GM13977 (cell line): ENCODE measurements around the gene DLGAP4.
A peak's percentile ranks its signal among the peaks of the same experiment; 100 is the strongest.
"Not testable (repeated sequence)": the region's sequence is repeated elsewhere in the genome, so short reads cannot be mapped to it uniquely, and the experiment has no call there.

Source experiments
- DNase-seq: peaks from one replicate; pipeline ENCODE4 v3.0.0; 2012; ENCODE audit warnings: low spot score
- in situ Hi-C: fragments of 300-500 bp; cut with MboI; formaldehyde crosslinking; loops from one replicate; pipeline ENCODE4 v1.12.0; 2022; ENCODE audit warnings: low sequenced_read_pairs, low pct_unique_long_range_greater_than_20kb, mixed read lengths, inconsistent platforms; ENCODE audit not compliant: unreplicated experiment
- TF ChIP-seq, protein P1 (sequence below): IDR thresholded peaks from 2 replicates; pipeline ENCODE4 v1.5.1; 2012; ENCODE audit warnings: mild to moderate bottlenecking, control low read depth; ENCODE audit not compliant: insufficient read depth; ENCODE audit errors: extremely low read depth, missing control alignments

The DLGAP4 gene

DNA sequence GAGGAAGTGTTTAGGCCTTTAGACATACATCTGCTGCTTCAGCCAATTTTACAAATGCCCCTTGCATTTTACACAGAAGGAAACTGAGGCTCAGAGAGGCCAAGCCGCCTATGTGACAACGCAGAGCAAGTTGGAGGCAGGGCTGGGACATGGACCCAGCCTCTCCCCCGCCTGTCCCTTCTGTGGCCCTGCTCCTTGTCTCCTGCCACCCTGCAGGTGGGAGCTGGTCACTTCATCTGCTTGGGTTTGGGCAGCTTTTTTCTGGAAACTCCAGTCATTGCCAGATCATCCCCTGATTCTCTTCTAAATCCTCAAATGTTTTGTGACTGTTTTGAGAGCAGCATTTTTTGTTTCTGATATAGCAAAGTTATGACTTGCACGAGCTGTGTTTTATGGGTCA is 68.9 kb downstream of the DLGAP4 start:
- TF ChIP-seq, protein P1, sequence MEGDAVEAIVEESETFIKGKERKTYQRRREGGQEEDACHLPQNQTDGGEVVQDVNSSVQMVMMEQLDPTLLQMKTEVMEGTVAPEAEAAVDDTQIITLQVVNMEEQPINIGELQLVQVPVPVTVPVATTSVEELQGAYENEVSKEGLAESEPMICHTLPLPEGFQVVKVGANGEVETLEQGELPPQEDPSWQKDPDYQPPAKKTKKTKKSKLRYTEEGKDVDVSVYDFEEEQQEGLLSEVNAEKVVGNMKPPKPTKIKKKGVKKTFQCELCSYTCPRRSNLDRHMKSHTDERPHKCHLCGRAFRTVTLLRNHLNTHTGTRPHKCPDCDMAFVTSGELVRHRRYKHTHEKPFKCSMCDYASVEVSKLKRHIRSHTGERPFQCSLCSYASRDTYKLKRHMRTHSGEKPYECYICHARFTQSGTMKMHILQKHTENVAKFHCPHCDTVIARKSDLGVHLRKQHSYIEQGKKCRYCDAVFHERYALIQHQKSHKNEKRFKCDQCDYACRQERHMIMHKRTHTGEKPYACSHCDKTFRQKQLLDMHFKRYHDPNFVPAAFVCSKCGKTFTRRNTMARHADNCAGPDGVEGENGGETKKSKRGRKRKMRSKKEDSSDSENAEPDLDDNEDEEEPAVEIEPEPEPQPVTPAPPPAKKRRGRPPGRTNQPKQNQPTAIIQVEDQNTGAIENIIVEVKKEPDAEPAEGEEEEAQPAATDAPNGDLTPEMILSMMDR = no peak
- in situ Hi-C loops = no loop called here
- DNase-seq = no peak

GRCh38 chr20:36377348-36378326 is 71.5 kb downstream of the DLGAP4 start:
- TF ChIP-seq, protein P1 = no peak
- in situ Hi-C loops = no loop called here
- DNase-seq = no peak

DNA sequence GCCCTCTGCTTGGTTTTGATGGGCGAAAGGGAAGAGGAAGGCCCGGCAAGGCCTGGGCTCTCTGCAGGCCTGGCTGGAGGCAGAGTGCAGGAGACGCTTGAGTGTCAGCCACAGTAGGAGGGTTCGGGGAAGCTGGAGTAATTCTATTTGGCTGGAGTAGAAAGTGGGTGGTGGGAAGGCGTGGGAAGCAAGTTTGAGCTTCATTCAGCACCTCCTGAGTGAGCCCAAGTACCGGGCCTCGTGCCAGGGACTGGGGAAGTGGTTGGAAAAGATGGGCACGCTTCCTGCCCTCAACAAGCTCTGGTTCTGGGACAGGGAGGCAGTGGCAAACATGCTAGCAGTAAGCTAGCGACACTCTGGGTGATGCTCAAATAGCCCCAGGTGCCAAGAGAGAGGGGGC is 72.5 kb downstream of the DLGAP4 start:
- TF ChIP-seq, protein P1 = no peak
- DNase-seq = no peak
- in situ Hi-C loops = no loop called here

- DNase-seq, in situ Hi-C loops: not testable (repeated sequence)
Measured at GRCh38 chr20:36379914-36380313, 73.8 kb downstream of the DLGAP4 start.

DNA sequence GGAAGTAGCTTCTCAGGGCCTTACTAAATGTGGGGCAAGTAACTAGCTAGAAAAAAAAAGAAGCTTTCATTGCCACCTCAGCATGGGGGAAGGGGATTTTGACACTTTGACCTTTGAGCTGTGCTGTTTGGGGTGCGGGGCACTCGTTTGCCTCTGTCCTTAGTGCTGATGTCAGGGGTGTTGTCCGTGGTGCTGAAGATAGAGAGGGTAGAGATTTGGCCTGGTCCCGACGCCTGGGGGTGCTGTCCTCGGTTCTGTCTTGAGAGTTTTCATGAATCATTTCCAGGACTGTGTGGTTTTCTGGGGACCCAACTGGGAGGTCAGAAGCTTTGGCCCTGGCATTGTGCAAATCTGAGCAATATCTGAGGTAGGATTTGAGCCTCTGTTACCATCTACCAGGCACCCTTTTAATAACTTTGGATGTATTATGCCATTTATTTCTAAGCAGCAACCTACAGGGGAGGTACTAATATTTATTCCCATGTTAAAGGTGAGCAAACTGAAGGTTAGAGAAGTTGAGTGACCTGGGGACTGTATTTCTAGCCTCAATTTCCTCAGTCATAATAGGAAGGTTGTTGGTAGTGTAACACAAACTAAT is 78.0 kb downstream of the DLGAP4 start:
- TF ChIP-seq, protein P1 = peak; percentile 16
- DNase-seq = peak; percentile 43
- in situ Hi-C loops = no loop called here

- in situ Hi-C loops = no loop called here
- TF ChIP-seq, protein P1 = no peak
- no peak for DNase-seq
Measured at GRCh38 chr20:36385503-36385902, 79.4 kb downstream of the DLGAP4 start.

GRCh38 chr20:36386236-36386635 is 80.1 kb downstream of the DLGAP4 start:
- TF ChIP-seq, protein P1 = no peak
- DNase-seq = no peak
- in situ Hi-C loops = no loop called here
